Measurements from ENCODE around the gene ADARB1. TPM values are rescaled to one million over a fixed set of nuclear protein-coding genes. Genes with fewer than 3 reads are reported as not detected.

The ADARB1 gene
- total and polyA plus RNA-seq, 2 experiments from 2014 or later = 4.8 to 14.8 TPM

DNA sequence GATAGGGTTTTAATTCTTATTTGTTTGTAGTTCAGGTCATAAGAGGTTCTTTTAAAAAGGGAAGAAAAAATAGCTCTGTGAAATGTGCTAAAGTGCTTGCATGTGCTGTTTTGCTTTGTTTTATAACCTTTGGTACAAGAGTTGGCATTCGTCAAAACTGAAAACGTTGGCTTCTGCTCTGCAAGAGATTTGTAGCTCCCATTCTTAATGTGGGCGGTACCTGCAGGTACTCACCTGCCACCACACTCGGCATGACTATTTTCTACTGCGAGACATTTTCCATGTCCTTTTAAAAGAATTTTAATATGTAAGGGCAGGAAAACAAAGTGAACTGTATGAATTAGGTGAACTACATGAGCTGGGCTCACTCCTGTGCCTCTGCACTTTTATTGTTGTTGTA, 92.6 kb downstream of the ADARB1 start:
- no peak overlapping the region for H3K27ac Mint-ChIP-seq
- DNase-seq (ENCODE audit: low spot score) (no peak), ATAC-seq (no peak)
- no peaks in the 10 kb centered on the region for H3K36me3 ChIP-seq (ENCODE audit: insufficient read depth)
- H3K4me3 Mint-ChIP-seq = no peak overlapping the region
- no peaks in the 10 kb centered on the region for H3F3A ChIP-seq (replicated peaks; ENCODE audit: low read depth)
- H3K27me3 Mint-ChIP-seq (ENCODE audit: insufficient read depth, low read depth, poor library complexity) = peaks cover 6% of the 10 kb centered on the region
- no peaks in the 10 kb centered on the region for H3K9me3 Mint-ChIP-seq
- H2AFZ ChIP-seq = no peak overlapping the region
- TF ChIP-seq, protein P1, sequence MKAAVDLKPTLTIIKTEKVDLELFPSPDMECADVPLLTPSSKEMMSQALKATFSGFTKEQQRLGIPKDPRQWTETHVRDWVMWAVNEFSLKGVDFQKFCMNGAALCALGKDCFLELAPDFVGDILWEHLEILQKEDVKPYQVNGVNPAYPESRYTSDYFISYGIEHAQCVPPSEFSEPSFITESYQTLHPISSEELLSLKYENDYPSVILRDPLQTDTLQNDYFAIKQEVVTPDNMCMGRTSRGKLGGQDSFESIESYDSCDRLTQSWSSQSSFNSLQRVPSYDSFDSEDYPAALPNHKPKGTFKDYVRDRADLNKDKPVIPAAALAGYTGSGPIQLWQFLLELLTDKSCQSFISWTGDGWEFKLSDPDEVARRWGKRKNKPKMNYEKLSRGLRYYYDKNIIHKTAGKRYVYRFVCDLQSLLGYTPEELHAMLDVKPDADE (IDR thresholded peaks at IDR 0.05) = no peak
- TF ChIP-seq, protein P2, sequence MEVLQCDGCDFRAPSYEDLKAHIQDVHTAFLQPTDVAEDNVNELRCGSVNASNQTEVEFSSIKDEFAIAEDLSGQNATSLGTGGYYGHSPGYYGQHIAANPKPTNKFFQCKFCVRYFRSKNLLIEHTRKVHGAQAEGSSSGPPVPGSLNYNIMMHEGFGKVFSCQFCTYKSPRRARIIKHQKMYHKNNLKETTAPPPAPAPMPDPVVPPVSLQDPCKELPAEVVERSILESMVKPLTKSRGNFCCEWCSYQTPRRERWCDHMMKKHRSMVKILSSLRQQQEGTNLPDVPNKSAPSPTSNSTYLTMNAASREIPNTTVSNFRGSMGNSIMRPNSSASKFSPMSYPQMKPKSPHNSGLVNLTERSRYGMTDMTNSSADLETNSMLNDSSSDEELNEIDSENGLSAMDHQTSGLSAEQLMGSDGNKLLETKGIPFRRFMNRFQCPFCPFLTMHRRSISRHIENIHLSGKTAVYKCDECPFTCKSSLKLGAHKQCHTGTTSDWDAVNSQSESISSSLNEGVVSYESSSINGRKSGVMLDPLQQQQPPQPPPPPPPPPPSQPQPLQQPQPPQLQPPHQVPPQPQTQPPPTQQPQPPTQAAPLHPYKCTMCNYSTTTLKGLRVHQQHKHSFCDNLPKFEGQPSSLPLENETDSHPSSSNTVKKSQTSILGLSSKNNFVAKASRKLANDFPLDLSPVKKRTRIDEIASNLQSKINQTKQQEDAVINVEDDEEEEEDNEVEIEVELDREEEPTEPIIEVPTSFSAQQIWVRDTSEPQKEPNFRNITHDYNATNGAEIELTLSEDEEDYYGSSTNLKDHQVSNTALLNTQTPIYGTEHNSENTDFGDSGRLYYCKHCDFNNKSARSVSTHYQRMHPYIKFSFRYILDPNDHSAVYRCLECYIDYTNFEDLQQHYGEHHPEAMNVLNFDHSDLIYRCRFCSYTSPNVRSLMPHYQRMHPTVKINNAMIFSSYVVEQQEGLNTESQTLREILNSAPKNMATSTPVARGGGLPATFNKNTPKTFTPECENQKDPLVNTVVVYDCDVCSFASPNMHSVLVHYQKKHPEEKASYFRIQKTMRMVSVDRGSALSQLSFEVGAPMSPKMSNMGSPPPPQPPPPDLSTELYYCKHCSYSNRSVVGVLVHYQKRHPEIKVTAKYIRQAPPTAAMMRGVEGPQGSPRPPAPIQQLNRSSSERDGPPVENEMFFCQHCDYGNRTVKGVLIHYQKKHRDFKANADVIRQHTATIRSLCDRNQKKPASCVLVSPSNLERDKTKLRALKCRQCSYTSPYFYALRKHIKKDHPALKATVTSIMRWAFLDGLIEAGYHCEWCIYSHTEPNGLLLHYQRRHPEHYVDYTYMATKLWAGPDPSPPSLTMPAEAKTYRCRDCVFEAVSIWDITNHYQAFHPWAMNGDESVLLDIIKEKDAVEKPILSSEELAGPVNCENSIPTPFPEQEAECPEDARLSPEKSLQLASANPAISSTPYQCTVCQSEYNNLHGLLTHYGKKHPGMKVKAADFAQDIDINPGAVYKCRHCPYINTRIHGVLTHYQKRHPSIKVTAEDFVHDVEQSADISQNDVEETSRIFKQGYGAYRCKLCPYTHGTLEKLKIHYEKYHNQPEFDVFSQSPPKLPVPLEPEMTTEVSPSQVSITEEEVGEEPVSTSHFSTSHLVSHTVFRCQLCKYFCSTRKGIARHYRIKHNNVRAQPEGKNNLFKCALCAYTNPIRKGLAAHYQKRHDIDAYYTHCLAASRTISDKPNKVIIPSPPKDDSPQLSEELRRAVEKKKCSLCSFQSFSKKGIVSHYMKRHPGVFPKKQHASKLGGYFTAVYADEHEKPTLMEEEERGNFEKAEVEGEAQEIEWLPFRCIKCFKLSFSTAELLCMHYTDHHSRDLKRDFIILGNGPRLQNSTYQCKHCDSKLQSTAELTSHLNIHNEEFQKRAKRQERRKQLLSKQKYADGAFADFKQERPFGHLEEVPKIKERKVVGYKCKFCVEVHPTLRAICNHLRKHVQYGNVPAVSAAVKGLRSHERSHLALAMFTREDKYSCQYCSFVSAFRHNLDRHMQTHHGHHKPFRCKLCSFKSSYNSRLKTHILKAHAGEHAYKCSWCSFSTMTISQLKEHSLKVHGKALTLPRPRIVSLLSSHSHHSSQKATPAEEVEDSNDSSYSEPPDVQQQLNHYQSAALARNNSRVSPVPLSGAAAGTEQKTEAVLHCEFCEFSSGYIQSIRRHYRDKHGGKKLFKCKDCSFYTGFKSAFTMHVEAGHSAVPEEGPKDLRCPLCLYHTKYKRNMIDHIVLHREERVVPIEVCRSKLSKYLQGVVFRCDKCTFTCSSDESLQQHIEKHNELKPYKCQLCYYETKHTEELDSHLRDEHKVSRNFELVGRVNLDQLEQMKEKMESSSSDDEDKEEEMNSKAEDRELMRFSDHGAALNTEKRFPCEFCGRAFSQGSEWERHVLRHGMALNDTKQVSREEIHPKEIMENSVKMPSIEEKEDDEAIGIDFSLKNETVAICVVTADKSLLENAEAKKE (CRISPR knock-in tag; IDR thresholded peaks at IDR 0.05) = no peak
- no peak for TF ChIP-seq NANOG (IDR thresholded peaks at IDR 0.05; ENCODE audit: borderline replicate concordance)
- no peak for TF ChIP-seq JUNB (IDR thresholded peaks at IDR 0.05; ENCODE audit: unreplicated experiment)
- TF ChIP-seq POLR2AphosphoS5 (IDR thresholded peaks at IDR 0.05; ENCODE audit: low read depth) = no peak
- H3K4me3 ChIP-seq = no peak overlapping the region
- no peak overlapping the region for H3K27ac ChIP-seq (ENCODE audit: low read depth)
- no peaks in the 10 kb centered on the region for H3K9me2 ChIP-seq (ENCODE audit: insufficient read depth)
- H3K27me3 ChIP-seq (ENCODE audit: insufficient read depth) = no peaks in the 10 kb centered on the region
- H3K79me2 ChIP-seq (replicated peaks; ENCODE audit: insufficient read depth) = no peaks in the 10 kb centered on the region
- H4K20me1 ChIP-seq (replicated peaks; ENCODE audit: insufficient read depth) = no peaks in the 10 kb centered on the region
- peaks cover 7% of the 10 kb centered on the region; the same call in 2 of the 3 replicates for H3K4me1 Mint-ChIP-seq
- H3K4me2 ChIP-seq = no peak overlapping the region
- no peaks in the 10 kb centered on the region for H3K4me1 ChIP-seq (ENCODE audit: insufficient read depth)
- H3K36me3 Mint-ChIP-seq (ENCODE audit: low read depth) = no peaks in the 10 kb centered on the region

DNA sequence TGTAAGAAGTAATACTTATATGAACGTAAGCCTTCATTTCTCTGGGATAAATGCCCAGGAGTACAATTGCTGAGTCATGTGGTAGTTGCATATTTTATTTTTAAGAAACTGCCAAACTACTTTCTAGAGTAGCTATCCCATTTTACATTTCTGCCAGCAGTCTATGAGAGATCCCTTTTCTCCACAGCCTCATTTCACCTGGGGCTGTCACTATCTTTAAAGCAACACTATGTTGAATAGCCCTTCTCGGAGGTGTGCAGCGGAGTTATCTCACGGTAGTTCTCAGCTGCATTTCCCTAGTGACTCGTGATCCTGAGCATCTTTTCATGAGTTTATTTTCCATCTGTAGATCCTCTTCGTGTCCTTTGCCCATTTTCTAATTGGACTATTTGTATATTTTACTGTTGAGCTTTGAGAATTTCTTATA, 93.4 kb downstream of the ADARB1 start:
- Histone ChIP-seq H3K9me2 (ENCODE audit: insufficient read depth) (no peaks in the 10 kb centered on the region), H3K4me3 (no peak overlapping the region), H3K36me3 (ENCODE audit: insufficient read depth) (no peaks in the 10 kb centered on the region), H3K4me2 (no peak overlapping the region), H3K27me3 (ENCODE audit: insufficient read depth) (no peaks in the 10 kb centered on the region), H4K20me1 (replicated peaks; ENCODE audit: insufficient read depth) (no peaks in the 10 kb centered on the region), H3K27ac (ENCODE audit: low read depth) (no peak overlapping the region), H3K79me2 (replicated peaks; ENCODE audit: insufficient read depth) (no peaks in the 10 kb centered on the region), H2AFZ (no peak overlapping the region), H3F3A (replicated peaks; ENCODE audit: low read depth) (no peaks in the 10 kb centered on the region), H3K4me1 (ENCODE audit: insufficient read depth) (no peaks in the 10 kb centered on the region)
- no peak for ATAC-seq
- Mint-ChIP-seq H3K9me3 (no peaks in the 10 kb centered on the region), H3K4me1 (peaks cover 7% of the 10 kb centered on the region; the same call in 2 of the 3 replicates), H3K27me3 (ENCODE audit: insufficient read depth, low read depth, poor library complexity) (peaks cover 8% of the 10 kb centered on the region), H3K36me3 (ENCODE audit: low read depth) (no peaks in the 10 kb centered on the region), H3K4me3 (no peak overlapping the region), H3K27ac (0 out of 2 replicates have a peak overlapping the region, but pooled peaks have one; percentile 55)
- DNase-seq (ENCODE audit: low spot score) = no peak
- TF ChIP-seq CREB1 (CRISPR knock-in tag; IDR thresholded peaks at IDR 0.05; ENCODE audit: low read depth) = no peak
- TF ChIP-seq JUNB (IDR thresholded peaks at IDR 0.05; ENCODE audit: unreplicated experiment) = no peak
- TF ChIP-seq POLR2AphosphoS5 (IDR thresholded peaks at IDR 0.05; ENCODE audit: low read depth) = no peak
- TF ChIP-seq, protein P3, sequence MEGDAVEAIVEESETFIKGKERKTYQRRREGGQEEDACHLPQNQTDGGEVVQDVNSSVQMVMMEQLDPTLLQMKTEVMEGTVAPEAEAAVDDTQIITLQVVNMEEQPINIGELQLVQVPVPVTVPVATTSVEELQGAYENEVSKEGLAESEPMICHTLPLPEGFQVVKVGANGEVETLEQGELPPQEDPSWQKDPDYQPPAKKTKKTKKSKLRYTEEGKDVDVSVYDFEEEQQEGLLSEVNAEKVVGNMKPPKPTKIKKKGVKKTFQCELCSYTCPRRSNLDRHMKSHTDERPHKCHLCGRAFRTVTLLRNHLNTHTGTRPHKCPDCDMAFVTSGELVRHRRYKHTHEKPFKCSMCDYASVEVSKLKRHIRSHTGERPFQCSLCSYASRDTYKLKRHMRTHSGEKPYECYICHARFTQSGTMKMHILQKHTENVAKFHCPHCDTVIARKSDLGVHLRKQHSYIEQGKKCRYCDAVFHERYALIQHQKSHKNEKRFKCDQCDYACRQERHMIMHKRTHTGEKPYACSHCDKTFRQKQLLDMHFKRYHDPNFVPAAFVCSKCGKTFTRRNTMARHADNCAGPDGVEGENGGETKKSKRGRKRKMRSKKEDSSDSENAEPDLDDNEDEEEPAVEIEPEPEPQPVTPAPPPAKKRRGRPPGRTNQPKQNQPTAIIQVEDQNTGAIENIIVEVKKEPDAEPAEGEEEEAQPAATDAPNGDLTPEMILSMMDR (conservative IDR thresholded peaks at IDR 0.05; ENCODE audit: low read depth in 2 of 2) = no peak
- TF ChIP-seq, protein P1 (IDR thresholded peaks at IDR 0.05) = no peak
